KBM-7 (cell line): ENCODE measurements around the gene FBXO9.
"Not testable (repeated sequence)": the region's sequence is repeated elsewhere in the genome, so short reads cannot be mapped to it uniquely, and the experiment has no call there.

Experiments used
- DNase-seq: peaks from one replicate; pipeline ENCODE4 v3.0.0-alpha.2; 2015
- in situ Hi-C: fragments of 300-500 bp; cut with MboI; formaldehyde crosslinking; loops from 2 replicates; pipeline ENCODE4 v1.14.3; 2020; ENCODE audit warnings: low sequenced_read_pairs, low pct_unique_long_range_greater_than_20kb, mixed read lengths

FBXO9 gene

DNA sequence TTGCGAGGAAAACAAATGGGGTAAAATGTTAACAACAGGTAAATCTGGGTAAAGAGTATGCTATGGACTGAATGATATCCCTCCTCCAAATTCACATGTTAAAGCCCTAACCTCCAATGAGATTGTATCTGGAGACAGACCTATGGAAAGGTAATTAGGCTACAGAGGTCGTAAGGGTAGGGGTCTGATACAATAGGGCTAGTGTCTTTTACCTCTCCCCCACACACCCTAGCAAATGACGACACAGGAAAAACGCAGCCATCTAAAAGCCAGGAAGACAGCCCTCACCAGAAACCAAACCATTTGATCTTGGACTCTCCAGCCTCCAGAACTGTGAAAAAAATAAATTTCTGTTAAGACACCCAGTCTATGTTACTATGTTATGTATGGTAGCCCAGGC, 20.6 kb upstream of the FBXO9 start:
- in situ Hi-C loops, result no loop called here
- no peak for DNase-seq

DNA sequence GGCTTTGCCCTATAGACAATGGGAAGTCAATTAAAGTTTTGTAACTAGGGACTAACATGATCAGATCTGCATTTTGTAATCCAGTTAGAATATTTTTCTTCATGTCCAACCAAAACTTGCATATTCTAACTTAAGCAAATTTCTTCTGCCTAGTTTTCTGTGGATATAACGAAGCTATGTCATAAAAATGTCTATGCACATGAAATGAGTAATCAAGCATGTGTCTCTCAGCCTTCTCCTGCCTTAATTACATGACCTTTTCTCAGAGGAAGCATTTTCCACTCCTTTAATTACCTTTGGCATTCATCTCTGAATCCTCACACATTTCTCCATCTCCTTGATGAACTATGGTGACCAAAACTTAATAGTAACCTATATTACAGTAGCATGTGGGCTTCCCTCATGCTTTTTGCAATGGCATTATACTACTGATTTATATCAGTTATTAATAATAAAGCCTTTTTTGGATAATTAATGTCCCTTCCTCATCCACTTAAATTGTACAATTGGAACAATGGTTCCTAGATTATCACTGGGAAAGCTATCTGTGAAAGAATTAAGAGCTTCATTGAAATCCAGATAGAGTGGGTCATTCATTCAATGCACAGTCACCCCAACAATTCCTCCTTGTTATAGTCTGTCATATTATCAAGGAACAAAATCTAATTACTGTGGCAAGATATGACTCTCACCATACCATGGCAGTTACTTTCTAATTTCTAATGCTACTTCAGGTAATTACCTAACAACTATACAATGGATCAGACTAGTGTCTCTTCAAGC, 19.1 kb upstream of the FBXO9 start:
- no peak for DNase-seq
- in situ Hi-C loops, result no loop called here

DNA sequence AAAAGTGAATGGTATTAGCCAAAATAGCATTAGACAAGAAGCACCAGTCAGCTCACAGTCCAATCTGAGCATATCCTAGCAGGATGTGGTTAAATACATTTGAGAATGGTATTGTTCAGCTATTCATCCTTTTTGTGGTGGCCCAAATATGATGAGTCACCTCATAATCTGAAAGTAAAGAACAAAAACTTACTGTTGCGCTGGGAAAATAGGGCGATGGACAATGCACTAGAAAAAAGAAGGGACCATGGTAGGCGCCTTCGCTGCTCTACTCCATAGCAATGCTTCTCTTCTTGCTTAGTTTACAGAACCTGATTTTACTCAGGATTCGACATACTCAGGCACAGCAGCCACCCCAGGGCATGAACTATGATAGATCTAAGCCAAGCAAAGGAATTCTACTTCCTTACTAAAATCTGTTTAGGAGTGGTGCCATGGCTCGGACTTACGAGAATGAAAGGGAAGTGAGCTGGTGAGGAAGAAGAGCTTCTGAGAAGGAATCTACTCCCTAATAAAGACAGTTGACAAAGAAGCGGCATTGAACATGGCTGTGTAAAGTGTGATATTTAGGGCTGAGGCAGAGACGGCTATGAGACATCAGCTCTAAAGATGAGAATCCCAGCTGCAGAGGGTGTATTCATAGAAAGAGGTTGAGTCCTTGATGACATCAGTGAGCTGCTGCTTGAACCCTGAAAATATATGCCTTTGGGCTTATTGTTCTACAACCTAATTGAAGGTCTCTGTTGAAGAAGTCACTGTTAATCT, 16.6 kb upstream of the FBXO9 start:
- DNase-seq, result peak; percentile 21
- in situ Hi-C loops, result no loop called here

DNA sequence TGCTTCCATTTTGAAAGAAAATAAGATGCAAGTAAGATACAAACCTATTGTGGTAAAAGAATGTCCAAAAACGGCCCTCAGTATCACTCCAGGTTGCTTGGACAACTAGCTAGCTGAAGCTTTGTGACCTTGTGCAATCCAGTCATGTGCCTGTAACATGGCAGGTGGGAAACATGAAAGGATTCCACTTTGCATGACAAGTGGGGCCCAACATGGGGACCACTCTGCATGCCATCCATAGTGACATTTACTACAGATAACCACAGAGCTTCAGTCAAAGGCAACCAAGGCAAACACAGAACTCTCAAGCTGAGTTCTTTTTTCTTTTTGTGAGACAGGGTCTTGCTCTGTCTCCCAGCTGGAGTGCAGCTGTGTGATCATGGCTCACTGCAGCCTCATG, 15.8 kb upstream of the FBXO9 start:
- in situ Hi-C loops, result no loop called here
- DNase-seq, result no peak

DNA sequence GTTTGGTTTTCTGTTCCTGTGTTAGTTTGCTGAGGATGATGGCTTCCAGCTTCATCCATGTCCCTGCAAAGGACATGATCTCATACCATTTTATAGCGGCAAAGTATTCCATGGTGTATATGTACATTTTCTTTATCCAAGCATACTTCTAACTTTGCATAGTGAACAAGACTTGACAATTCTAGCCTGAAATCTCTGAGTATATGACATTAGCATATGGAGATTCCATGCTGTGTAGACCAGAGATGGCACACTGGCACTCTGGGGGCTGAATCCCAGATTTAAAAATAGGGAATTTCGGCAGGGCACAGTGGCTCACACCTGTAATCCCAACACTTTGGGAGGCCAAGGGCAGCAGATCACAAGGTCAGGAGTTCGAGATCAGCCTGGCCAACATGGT, 13.1 kb upstream of the FBXO9 start:
- in situ Hi-C loops, DNase-seq: not testable (repeated sequence)

DNA sequence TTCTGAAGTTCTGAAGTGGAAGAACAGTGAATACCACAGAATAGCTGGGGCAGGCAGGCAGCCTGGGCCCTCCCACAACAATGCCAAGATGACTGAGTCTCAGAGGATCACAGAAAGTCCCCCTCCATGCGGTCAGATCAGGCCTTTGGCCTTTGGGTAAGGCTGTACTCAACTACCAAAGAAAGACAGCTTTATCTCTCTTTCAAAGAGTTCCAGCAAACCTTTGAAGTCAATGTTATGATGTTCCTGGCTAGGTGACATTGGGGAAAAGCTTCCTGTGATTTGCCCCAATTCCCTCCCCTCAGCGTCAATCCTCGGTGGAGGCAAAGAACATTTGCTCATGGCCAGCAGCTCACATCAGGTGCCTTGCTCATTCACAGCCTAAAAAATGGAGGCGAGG, 10.7 kb upstream of the FBXO9 start:
- in situ Hi-C loops, result no loop called here
- no peak for DNase-seq

DNA sequence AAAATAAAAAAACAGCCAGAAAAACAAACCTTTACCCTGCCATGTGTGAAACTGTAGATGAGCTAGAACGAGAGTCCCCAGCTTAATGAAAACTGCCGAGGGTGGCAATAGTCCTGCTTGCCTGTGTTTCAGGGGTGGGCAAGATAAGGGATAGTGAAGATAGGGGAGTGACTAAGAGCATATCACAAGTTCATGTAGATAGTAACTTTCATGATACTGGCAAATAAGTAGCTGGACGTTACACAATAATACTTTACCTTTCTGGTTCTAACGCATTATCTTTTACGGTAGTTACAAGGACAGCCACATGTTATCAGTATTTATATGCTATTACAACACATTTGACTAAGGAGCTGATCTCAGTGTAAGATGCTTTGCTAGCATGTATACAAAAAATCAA, 9.3 kb upstream of the FBXO9 start:
- no peak for DNase-seq
- in situ Hi-C loops, result no loop called here

DNA sequence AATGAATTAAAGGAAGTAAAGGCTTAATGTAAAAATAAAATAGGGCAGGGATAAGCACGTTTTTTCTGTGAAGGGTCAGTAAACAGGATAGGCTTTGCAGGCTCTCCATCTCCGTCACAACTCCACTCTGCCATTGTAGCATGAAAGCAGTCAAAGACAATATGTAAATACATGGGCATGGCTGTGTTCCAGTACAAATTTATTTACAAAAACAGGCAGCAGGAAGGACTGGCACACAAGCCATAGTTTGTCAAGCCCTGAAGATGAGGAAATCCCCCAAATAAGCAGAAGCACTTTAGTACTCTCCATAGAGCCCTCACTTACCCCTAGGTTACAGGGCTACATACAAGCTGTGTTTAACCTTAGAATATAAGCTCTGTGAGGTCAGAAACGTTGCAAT, 8.9 kb upstream of the FBXO9 start:
- in situ Hi-C loops, result no loop called here
- DNase-seq, result no peak

DNA sequence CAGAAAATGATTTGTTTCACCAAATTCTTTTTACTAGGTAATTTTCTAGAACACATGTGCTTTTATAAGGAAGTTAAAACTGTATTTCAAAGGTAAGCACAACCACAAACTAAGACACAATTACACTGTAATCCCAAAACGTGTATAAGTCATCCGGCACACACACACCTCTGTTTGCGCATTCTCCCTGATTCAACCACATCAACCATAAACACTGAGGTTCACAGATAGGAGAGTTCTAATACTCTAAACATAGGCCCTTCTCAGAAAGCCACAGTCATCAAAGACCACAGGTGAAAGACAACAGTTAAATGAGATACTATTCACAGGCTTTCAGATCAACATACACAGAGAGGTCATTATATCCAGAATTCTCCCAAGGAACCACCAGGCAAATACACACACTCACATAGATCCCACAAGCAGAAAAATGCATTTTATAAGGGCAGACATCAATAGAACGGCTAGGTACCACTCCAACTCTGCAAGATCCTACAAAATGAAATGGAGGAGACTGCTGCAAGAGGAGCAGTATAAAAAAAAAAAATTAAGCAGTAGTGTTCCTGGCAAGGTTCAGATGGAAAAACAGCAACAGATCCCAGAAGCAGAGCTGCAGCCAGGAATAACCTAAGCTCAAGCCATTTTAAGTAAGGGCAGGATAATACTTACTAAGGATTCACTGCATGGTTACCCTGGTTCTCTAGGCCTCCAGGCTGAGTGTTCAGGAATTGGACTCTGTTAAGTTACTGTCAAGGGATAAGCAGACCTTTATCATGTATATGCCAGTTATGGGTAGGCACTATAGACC, 6.6 kb upstream of the FBXO9 start:
- DNase-seq, result no peak
- in situ Hi-C loops, result no loop called here

DNA sequence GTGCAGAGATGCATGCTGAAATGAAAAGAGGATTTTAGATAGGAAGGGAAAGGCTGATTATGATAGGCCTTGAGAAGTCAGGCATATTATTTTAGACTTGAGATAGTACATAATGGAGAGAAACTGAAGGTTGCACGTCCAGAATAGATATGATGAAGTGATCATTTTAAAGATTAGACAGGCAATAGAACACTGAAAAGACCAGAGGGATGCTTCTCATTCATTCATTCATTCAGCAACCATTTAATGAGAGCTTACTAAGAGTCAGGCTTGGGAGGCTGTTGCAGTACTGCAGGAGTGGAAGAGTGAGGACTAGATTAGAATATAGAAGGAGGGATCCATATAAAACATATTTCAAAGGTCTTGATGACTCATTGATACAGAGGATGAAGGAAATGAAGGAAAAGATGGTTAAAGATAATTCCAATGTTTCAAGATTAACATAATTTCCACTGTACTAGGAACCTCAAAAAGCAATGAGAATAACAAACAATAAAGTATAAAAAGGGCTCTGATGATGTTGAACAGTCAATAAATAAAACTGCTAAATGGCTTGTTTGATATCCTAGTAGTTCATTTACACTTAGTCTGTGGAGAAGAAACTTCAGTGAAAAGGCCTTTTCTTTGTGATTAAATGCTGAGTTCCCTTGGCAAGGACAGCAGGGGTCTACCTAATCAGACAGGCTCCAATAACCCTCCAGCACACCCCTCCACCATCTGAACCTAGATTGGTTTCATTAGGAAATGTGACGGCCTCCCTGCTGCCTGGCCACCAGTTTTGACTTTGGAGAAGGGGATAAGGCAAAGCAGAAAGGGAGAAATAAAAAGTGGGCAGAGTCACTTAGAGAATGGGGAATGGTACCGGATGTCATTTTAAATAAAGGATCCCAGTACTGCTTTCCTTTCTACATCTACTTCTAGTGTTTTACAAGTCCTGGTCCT, 5.3 kb upstream of the FBXO9 start:
- in situ Hi-C loops, result no loop called here

DNA sequence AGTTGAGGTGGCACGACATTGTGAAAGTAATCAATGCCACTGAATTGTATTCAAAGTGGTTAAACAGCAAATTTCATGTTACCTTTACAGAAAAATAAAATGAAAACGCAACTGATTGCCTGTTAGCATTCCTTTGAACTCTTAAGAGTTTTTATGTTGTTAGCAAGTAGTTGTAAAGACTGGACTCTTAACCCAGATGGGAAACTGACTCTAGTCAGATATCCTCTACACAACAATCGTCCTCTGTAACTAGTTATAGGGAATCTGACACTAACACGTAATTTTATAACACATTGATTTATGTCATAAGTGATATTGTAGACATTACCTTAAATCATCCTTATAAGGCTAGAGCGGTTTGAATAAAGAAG, 3.0 kb upstream of the FBXO9 start:
- in situ Hi-C loops, result no loop called here
- no peak for DNase-seq

More for the DNA sequence above, 5.3 kb upstream of the FBXO9 start:
- no peak for DNase-seq

DNA sequence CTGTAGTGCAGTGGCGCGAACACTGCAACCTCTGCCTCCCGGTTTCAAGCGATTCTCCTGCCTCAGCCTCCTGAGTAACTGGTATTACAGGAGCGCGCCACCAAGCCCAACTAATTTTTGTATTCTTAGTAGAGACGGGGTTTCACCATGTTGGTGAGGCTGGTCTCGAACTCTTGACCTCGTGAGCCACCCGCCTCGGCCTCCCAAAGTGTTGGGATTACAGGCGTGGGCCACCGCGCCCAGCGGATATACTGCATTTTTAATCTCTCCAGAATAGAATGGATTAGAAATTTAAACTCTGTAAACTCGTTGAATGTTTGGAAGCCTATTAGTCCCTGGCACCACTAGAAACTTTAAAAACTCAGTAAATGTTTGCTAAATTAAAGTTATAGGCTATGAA, 949 bp upstream of the FBXO9 start:
- in situ Hi-C loops, result not testable (repeated sequence)

DNA sequence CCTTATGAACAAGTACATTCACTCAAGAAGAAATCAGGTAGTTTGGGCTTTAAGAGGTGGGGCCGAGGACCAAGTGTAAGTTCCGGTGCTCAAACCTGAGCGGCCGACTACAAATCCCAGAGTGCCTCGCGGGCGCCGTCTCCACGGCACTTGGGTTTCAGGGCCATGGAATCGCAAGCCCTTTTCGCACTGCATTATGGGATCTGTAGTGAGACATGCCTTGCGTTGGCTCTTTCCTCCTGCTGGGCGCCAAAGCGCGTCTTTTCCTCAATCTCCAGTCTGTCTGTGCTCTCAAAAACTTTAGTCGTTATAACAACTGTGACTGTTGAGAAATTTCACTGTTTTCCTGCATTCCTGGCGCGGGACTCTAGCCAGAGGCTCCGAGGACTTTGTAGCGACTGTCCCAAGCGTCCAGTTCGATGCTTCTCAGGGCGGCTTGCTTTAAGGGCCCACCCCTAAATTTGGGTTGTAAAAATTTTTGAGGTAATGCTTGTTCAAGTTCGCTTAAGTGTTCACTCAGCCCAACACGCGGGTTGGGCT, 408 bp upstream of the FBXO9 start:
- in situ Hi-C loops, result no loop called here
- peak; percentile 96 for DNase-seq

More for the DNA sequence above, 949 bp upstream of the FBXO9 start:
- DNase-seq, result not testable (repeated sequence)

DNA sequence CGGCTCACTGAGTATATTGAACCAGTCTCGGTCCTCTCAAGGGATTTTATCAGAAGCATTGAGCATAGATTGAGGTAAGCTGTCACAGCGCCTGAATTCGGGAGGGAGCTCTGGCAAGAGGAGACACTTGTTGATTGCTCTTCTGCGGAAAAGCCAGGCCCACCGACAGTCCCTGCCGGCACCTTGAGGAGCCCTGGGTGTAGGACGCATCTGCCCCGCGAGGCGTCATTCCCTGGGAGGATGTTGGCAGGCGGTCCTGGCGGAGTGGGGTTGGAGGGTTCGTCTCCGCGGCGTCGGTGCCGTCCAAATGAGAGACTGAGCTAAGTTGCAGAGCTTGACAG, 843 bp downstream of the FBXO9 start:
- DNase-seq, result peak; percentile 58
- in situ Hi-C loops, result no loop called here

DNA sequence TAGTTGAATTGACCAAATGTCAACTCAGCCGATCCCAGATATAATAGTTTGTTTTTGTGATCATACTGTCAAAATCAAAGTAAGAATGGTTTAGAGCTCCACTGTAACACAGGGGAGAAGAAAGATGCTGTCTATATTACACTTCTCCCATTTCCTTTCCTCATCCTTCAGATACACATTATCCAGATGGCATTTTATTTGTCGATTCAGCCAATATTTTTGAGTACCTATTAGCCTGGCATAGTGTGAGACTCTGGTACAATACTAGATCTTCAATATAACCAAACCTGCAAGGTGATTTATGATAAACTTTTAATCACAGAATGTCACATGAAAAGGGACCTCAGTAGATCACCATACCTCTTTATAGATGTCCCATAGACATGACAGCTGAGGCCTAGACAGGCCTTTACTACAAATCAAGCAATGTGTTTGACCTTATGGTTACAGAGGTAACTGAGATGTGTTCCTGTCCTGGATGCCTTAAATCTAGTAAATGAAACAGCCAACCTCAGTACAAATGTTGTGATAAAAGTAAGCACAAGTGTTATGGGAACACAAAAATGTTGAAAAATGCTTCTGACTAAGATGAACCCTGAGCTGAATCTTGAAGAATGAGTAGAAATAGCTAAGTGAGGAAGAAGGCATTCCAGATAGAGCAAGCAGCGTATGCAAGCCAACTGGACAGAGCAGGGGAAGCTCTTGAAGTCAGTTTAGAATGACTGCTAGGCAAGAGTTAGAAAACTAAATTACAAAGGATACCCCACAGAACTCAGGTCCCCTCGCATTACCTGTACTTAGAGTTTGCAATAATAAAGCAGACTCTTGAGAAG, 1.9 kb downstream of the FBXO9 start:
- in situ Hi-C loops, result no loop called here

DNA sequence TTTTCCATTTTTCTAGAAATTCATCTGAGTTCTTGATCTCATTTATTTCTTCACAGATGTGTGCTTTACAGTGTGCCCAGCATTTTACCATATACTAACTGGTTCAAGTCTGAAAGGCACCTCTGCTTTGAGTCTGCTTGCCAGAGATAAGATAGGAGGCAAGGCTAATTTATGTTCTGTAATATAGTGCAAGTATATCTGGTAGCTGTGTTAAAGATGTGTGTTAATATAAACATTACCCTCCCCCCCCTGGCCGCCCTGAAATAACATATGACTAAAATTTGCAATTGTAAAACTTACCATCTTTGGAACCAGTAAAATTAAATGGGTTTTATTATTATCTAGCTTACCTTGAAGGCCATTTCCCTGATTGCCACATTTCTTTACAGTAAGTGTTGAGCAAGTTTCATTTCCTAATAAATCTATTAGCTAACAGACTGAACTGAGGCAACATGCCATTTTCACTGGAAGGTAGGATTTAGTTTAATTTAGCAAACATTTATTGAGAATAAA, 2.7 kb downstream of the FBXO9 start:
- in situ Hi-C loops, result no loop called here
- no peak for DNase-seq

More for the DNA sequence above, 1.9 kb downstream of the FBXO9 start:
- DNase-seq, result no peak

DNA sequence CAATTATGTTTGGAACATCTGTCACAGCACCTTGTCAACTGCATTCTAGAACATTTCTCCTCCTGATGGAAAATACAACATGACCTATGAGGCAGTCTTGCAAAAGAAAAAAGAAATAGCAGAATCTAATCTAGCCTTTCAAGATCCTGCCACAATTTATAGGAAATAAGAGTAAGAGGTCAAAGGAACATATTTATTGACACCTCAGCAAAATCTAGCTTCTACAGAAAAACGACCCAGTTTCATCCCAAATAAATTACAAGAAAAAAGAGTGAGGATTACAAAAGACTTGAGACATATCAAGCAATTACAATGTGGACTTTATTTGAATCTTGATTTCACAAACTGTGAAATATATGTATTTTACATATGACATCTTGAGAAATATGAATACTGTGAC, 4.2 kb downstream of the FBXO9 start:
- in situ Hi-C loops, result no loop called here
- no peak for DNase-seq

DNA sequence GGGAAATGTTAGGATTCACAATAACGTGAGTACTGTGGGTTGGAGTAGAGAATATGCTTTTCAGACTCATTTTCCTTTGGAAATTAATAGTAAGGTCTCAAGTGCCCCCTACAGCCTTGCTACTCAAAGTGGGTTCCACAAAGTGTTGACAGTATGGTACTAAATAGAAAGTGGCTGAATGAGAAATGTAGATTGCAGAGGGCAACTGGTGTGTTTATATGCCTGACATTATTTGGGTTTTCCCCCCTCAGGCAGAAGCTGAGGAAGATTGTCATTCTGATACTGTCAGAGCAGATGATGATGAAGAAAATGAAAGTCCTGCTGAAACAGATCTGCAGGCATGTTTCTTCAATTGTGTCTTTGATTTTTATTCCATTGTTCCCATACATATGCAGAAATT, 5.6 kb downstream of the FBXO9 start:
- no peak for DNase-seq
- in situ Hi-C loops, result no loop called here
